HL-60 (cell line): ENCODE measurements around the gene CCDC88C.

Experiments used
- DNase-seq, 2 experiments: peaks; one replicate each; pipeline ENCODE4 v3.0.0-alpha.2; 2010 to 2020; ENCODE audit warnings: low read depth in 1 of 2, low spot score in 1 of 2
- H3K27ac ChIP-seq: fragments of 250-450 bp; sonication (Bioruptor Pico); replicated peaks from 2 replicates; pipeline ENCODE4 v1.5.1; 2020; ENCODE audit warnings: mild to moderate bottlenecking, moderate library complexity
- H3K27me3 ChIP-seq: fragments of 250-450 bp; sonication (Bioruptor Pico); 2 replicates; pipeline ENCODE4 v1.5.1; 2021; ENCODE audit warnings: mild to moderate bottlenecking, moderate library complexity; ENCODE audit not compliant: insufficient read depth, poor library complexity, severe bottlenecking
- H3K4me3 ChIP-seq: replicated peaks from 2 replicates; pipeline ENCODE4 v1.5.1; 2011; ENCODE audit warnings: mild to moderate bottlenecking, control low read depth, low read length; ENCODE audit not compliant: insufficient read depth
- GABPA ChIP-seq: IDR thresholded peaks from 2 replicates; pipeline ENCODE4 v1.6.1; 2012; ENCODE audit warnings: low read depth
- POLR2AphosphoS5 ChIP-seq: IDR thresholded peaks from 2 replicates; pipeline ENCODE4 v1.6.1; 2012; ENCODE audit warnings: low read depth
- SPI1 ChIP-seq: IDR thresholded peaks from 2 replicates; pipeline ENCODE4 v1.6.1; 2012; ENCODE audit warnings: low read depth, mild to moderate bottlenecking, borderline replicate concordance
- TF ChIP-seq, protein P1 (sequence below): IDR thresholded peaks from one replicate; pipeline ENCODE4 v1.5.1; 2011; ENCODE audit warnings: low read length, control low read depth, inconsistent platforms; ENCODE audit not compliant: insufficient read depth
- TF ChIP-seq, protein P2 (sequence below): IDR thresholded peaks from 2 replicates; pipeline ENCODE4 v1.6.1; 2012; ENCODE audit warnings: low read depth; ENCODE audit not compliant: insufficient replicate concordance

Gene CCDC88C

DNA sequence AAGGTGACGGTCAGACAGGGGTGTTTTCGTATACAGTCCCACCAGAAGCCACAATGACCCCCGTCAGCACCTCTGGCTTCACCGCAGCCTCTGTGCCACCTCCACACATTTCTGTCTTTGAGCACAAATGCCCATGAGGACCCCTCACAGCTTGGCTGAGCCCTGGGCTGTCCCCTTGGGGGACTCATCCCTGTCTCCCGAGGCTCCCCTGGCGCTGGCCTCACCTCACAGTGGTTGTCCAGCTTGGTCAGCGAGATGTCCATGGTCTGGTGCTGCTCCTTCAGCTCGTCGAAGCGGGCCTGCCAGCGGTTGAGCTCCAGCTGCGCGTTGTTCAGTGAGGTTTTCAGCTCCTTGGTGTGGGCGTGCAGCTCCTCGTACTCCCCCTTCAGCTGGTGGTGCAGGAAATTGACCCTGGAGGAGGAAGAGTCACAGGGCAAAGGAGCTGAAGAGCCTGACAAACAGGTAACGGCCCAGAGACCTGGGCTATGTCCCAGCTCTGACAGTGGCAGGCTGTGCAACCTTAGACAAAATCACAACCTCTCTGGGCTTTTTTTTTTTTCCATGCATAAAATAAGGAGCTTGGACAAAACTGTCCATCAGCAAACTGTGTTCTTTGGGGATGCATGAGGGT, 120.4 kb downstream of the CCDC88C start:
- H3K27me3 ChIP-seq: no peaks in the 10 kb centered on the region
- TF ChIP-seq, protein P1, sequence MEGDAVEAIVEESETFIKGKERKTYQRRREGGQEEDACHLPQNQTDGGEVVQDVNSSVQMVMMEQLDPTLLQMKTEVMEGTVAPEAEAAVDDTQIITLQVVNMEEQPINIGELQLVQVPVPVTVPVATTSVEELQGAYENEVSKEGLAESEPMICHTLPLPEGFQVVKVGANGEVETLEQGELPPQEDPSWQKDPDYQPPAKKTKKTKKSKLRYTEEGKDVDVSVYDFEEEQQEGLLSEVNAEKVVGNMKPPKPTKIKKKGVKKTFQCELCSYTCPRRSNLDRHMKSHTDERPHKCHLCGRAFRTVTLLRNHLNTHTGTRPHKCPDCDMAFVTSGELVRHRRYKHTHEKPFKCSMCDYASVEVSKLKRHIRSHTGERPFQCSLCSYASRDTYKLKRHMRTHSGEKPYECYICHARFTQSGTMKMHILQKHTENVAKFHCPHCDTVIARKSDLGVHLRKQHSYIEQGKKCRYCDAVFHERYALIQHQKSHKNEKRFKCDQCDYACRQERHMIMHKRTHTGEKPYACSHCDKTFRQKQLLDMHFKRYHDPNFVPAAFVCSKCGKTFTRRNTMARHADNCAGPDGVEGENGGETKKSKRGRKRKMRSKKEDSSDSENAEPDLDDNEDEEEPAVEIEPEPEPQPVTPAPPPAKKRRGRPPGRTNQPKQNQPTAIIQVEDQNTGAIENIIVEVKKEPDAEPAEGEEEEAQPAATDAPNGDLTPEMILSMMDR: no peak
- TF ChIP-seq SPI1 (no peak), POLR2AphosphoS5 (no peak), GABPA (no peak)
- TF ChIP-seq, protein P2, sequence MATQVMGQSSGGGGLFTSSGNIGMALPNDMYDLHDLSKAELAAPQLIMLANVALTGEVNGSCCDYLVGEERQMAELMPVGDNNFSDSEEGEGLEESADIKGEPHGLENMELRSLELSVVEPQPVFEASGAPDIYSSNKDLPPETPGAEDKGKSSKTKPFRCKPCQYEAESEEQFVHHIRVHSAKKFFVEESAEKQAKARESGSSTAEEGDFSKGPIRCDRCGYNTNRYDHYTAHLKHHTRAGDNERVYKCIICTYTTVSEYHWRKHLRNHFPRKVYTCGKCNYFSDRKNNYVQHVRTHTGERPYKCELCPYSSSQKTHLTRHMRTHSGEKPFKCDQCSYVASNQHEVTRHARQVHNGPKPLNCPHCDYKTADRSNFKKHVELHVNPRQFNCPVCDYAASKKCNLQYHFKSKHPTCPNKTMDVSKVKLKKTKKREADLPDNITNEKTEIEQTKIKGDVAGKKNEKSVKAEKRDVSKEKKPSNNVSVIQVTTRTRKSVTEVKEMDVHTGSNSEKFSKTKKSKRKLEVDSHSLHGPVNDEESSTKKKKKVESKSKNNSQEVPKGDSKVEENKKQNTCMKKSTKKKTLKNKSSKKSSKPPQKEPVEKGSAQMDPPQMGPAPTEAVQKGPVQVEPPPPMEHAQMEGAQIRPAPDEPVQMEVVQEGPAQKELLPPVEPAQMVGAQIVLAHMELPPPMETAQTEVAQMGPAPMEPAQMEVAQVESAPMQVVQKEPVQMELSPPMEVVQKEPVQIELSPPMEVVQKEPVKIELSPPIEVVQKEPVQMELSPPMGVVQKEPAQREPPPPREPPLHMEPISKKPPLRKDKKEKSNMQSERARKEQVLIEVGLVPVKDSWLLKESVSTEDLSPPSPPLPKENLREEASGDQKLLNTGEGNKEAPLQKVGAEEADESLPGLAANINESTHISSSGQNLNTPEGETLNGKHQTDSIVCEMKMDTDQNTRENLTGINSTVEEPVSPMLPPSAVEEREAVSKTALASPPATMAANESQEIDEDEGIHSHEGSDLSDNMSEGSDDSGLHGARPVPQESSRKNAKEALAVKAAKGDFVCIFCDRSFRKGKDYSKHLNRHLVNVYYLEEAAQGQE: no peak
- H3K4me3 ChIP-seq: no peak overlapping the region
- no peak overlapping the region for H3K27ac ChIP-seq
- DNase-seq: no peak

DNA sequence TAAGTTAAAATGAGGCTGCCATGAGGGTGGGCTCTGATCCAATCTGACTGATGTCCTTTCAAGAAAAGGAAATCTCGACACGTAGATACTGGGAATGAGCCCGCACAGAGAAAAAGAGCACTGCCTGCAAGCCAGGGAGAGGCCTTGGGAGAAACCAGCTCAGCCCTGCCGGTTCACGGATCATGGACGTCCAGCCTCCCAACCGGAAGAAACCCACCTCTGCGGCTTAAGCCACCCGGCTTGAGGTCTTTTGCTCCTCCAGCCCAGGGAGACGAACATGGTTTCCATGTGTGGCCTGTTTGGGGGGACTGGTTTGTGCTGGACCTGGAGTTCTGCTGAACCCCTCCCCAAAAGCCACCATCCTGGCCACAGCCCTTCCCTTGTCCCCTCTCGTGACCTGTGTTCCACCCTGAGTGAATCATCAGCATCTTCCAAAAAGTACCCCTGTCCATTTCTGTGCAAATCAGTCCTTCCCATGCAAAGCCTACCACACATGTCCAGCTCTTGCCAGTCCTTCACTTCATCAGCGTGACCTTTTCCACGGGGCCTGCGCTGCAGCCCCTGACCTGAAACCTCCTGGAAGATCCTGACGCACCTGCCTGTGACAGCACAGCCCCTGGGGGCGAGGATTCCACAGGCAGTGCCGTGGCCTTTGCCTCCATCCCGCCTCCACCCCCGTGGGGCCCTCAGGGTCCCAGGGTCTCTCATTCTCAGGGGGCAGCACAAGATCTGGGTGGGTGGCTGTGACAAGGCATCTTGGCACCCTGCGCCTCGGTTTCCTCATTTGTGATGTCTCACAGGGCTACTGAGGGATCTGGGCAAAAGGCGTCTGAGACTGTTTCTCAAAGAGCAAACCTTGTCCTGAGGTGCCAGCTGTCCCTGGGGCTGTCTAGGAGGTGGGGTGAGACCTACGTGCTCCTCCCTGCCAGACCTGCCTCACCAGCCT, 121.5 kb downstream of the CCDC88C start:
- H3K4me3 ChIP-seq: no peak overlapping the region
- no peak overlapping the region for H3K27ac ChIP-seq
- TF ChIP-seq POLR2AphosphoS5 (no peak), SPI1 (no peak), GABPA (no peak)
- TF ChIP-seq, protein P1: no peak
- TF ChIP-seq, protein P2: no peak
- H3K27me3 ChIP-seq: no peaks in the 10 kb centered on the region
- no peak for DNase-seq

DNA sequence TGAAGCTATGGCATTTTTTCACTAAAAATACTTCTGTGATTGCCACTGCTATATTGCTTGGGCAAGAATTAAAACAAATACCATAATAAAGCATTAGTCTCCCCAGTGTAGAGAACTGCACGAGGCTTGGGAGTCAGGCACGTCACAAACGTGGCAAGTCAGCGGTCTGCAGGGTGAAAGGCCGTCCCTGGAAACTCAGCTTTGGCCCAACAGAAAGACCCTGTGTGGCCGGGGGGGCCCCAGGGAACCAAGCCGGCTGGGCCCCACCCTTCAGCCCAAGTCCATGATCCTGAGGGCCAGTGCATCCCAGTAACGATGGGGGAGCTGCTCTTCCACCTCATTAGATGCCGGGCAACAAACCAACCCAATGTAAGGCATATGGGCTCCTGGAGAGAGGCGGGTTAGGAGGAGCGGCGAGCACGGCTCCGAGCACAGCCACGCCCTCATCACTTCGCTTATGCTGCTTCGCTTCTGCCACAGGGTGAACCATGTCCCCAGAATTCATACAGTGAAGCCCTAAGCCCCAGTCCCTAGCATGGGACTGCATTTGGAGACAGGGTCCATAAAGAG, 122.3 kb downstream of the CCDC88C start:
- no peak for DNase-seq
- Histone ChIP-seq H3K27me3 (no peaks in the 10 kb centered on the region), H3K4me3 (no peak overlapping the region), H3K27ac (no peak overlapping the region)
- TF ChIP-seq POLR2AphosphoS5 (no peak), GABPA (no peak), SPI1 (no peak)
- TF ChIP-seq, protein P1: no peak
- TF ChIP-seq, protein P2: no peak
